BLaER1 (cell line): ENCODE results near the gene HIVEP3.
A peak's percentile ranks its signal among the peaks of the same experiment; 100 is the strongest.
"Not testable (repeated sequence)": the region's sequence is repeated elsewhere in the genome, so short reads cannot be mapped to it uniquely, and the experiment has no call there.

Source experiments
- H3K27ac ChIP-seq: shearing (Covaris generic); formaldehyde crosslinking; 2 replicates; pipeline ENCODE4 v1.8.1; 2022
- H3K27me3 ChIP-seq: shearing (Covaris generic); formaldehyde crosslinking; 2 replicates; pipeline ENCODE4 v1.8.1; 2022
- H3K36me3 ChIP-seq: shearing (Covaris generic); formaldehyde crosslinking; 2 replicates; pipeline ENCODE4 v1.8.1; 2022
- H3K4me1 ChIP-seq: shearing (Covaris generic); formaldehyde crosslinking; 2 replicates; pipeline ENCODE4 v1.8.1; 2022
- H3K4me2 ChIP-seq: shearing (Covaris generic); formaldehyde crosslinking; 2 replicates; pipeline ENCODE4 v1.8.1; 2022
- H3K4me3 ChIP-seq: shearing (Covaris generic); formaldehyde crosslinking; 2 replicates; pipeline ENCODE4 v1.8.1; 2022
- H3K9ac ChIP-seq: shearing (Covaris generic); formaldehyde crosslinking; 2 replicates; pipeline ENCODE4 v1.8.1; 2022
- H3K9me3 ChIP-seq: shearing (Covaris generic); formaldehyde crosslinking; 2 replicates; pipeline ENCODE4 v1.8.1; 2022
- H4K20me1 ChIP-seq: shearing (Covaris generic); formaldehyde crosslinking; 2 replicates; pipeline ENCODE4 v1.8.1; 2022
- Cebpa-rat ChIP-seq: shearing (Covaris generic); IDR thresholded peaks from 2 replicates; pipeline ENCODE4 v1.8.1; 2022

Gene HIVEP3

DNA sequence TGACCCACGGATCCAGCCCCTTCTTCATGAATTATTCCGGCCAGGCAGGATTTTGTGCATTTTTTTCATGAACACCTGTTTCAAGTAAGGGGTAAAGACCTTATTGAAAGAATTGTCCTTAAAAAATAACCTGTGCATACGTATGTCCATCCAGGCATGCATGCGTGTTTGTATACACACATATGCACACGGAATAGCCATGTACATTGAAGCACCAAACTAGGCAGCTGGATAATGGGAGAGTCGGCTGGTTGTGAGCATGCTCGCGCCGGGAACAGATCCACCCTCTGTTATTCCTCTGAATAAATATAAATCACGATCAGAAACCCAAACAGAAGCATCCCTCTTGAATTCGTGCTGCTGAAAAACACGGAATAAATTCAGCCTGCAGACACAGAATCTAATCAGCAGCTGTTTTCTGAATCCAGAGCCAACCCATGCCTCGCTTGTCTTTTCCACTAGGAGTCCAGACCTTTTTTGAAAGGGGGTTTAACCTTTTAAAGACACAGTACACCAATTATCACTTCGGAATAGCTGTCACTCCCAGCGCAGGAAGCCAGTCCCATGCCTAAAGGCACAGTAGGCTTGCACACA, at the start of gene HIVEP3:
HIVEP3 (minus strand) TSS at position 473 of the 594 bp plus-strand sequence.
- Histone ChIP-seq H3K9me3 (peaks cover 22% of the 10 kb centered on the region), H4K20me1 (no peaks in the 10 kb centered on the region), H3K4me3 (no peak within 1 kb of the TSS), H3K4me1 (no peaks in the 10 kb centered on the region; the same call in 1 of the 2 replicates), H3K9ac (no peak within 1 kb of the TSS), H3K4me2 (no peak within 1 kb of the TSS), H3K36me3 (no peaks in the 10 kb centered on the region), H3K27me3 (no peaks in the 10 kb centered on the region), H3K27ac (no peak within 1 kb of the TSS)
- no peak for TF ChIP-seq Cebpa-rat

GRCh38 chr1:41964400-41964799, 45.7 kb upstream of the HIVEP3 start:
- no peak overlapping the region for H3K4me2 ChIP-seq
- H3K27ac ChIP-seq: no peak overlapping the region

DNA sequence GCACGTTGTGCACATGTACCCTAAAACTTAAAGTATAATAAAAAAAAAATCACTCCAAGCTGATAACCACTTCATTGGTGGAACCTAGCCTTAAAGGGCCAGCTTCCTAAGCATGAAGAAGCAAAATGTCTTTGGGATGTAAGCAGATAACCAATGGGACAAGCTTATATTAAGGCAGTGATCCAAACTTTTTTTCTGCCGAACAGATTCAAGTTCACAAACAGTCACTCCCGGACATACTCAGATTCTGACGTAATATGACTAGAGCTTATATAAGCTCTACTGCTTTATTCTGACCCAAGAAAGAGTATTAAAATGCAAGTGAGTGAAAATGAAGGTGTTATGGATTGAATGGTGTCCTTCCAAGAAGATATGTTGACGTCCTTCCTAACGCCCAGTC, 44.9 kb upstream of the HIVEP3 start:
- no peak for TF ChIP-seq Cebpa-rat
- Histone ChIP-seq H3K27me3 (no peaks in the 10 kb centered on the region), H3K27ac (no peak overlapping the region), H4K20me1 (no peaks in the 10 kb centered on the region), H3K9ac (no peak overlapping the region), H3K36me3 (no peaks in the 10 kb centered on the region), H3K4me3 (no peak overlapping the region), H3K4me1 (no peaks in the 10 kb centered on the region), H3K9me3 (no peaks in the 10 kb centered on the region), H3K4me2 (no peak overlapping the region)

More at GRCh38 chr1:41964400-41964799, 45.7 kb upstream of the HIVEP3 start:
- H4K20me1 ChIP-seq: no peaks in the 10 kb centered on the region
- no peak overlapping the region for H3K4me3 ChIP-seq
- H3K4me1 ChIP-seq: no peaks in the 10 kb centered on the region
- H3K9me3 ChIP-seq: no peaks in the 10 kb centered on the region
- no peaks in the 10 kb centered on the region for H3K36me3 ChIP-seq
- H3K9ac ChIP-seq: no peak overlapping the region
- no peak for TF ChIP-seq Cebpa-rat
- H3K27me3 ChIP-seq: no peaks in the 10 kb centered on the region

DNA sequence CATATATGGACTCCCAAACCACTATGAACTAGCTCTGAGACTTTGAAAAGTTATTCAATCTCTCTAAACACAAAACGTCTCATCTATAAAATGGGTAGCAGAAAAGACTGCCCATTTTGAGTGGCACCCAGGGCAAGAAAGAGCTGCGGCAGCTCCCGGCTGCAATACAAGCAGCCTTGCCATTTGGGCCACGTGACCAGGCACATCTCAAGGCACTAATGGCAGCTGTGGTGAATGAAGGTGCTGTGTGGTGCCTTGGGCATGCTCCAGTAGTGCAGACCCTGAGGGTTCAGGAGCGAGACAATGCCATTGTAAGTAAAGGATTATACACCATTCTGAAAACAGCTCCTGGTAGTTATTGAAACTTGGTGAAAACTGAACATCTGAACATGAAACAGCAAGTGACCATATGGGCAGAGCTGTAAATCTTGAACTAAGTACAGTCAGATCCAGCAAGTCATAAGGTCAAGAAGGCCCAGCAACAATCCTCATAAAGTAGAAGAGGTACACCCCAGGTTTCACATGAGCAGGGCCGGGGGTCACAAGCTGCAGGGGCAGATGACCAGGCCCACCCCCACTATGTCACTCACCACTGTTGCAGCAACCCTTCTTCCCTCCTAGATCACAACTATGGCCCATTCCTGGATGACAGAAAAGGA, 39.4 kb upstream of the HIVEP3 start:
- Histone ChIP-seq H3K4me1 (peaks cover 13% of the 10 kb centered on the region), H3K4me3 (no peak overlapping the region), H4K20me1 (no peaks in the 10 kb centered on the region), H3K9ac (no peak overlapping the region), H3K4me2 (no peak overlapping the region), H3K9me3 (no peaks in the 10 kb centered on the region), H3K27me3 (no peaks in the 10 kb centered on the region), H3K36me3 (no peaks in the 10 kb centered on the region), H3K27ac (no peak overlapping the region)
- no peak for TF ChIP-seq Cebpa-rat

DNA sequence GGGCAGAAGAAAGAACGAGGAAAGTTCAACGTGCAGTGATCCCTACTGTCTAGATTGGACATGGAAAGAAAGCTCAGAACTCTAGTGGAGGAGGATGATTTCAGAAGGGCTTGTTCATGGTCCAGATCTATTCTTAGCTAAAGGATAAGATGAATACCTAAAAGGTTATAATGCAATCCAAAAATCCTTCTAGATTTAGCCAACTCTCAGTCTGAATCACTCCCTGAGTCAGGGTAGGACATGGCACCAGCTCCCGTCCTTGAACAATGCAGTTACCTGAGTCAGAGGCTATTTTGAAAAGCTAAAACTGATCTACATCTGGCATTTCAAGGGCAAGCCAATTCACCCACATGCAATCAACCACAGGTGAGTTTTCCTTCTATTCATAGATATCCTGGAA, 38.8 kb upstream of the HIVEP3 start:
- H3K4me3 ChIP-seq: no peak overlapping the region
- H3K4me2 ChIP-seq: no peak overlapping the region
- H4K20me1 ChIP-seq: no peaks in the 10 kb centered on the region
- TF ChIP-seq Cebpa-rat: no peak
- H3K27me3 ChIP-seq: no peaks in the 10 kb centered on the region
- peaks cover 13% of the 10 kb centered on the region for H3K4me1 ChIP-seq
- no peak overlapping the region for H3K27ac ChIP-seq
- H3K9ac ChIP-seq: no peak overlapping the region
- no peaks in the 10 kb centered on the region for H3K9me3 ChIP-seq
- no peaks in the 10 kb centered on the region for H3K36me3 ChIP-seq

- TF ChIP-seq Cebpa-rat: no peak
- no peaks in the 10 kb centered on the region for H3K36me3 ChIP-seq
- H3K9me3 ChIP-seq: peaks cover 10% of the 10 kb centered on the region; the same call in 1 of the 2 replicates
- no peak overlapping the region for H3K9ac ChIP-seq
- H3K4me3 ChIP-seq: no peak overlapping the region
- H3K4me2 ChIP-seq: peak overlapping the region; percentile 22
- H3K4me1 ChIP-seq: peaks cover 13% of the 10 kb centered on the region
- no peaks in the 10 kb centered on the region for H4K20me1 ChIP-seq
- H3K27ac ChIP-seq: no peak overlapping the region
- no peaks in the 10 kb centered on the region for H3K27me3 ChIP-seq
Observed at GRCh38 chr1:41955461-41956159, 36.9 kb upstream of the HIVEP3 start.

GRCh38 chr1:41954533-41954944, 35.8 kb upstream of the HIVEP3 start:
- no peak overlapping the region for H3K4me2 ChIP-seq
- H3K36me3 ChIP-seq: no peaks in the 10 kb centered on the region
- H3K27me3 ChIP-seq: no peaks in the 10 kb centered on the region
- no peak overlapping the region for H3K9ac ChIP-seq
- H3K4me3 ChIP-seq: no peak overlapping the region
- H3K4me1 ChIP-seq: peaks cover 13% of the 10 kb centered on the region
- H3K9me3 ChIP-seq: peaks cover 21% of the 10 kb centered on the region
- H4K20me1 ChIP-seq: no peaks in the 10 kb centered on the region
- no peak overlapping the region for H3K27ac ChIP-seq
- TF ChIP-seq Cebpa-rat: no peak

DNA sequence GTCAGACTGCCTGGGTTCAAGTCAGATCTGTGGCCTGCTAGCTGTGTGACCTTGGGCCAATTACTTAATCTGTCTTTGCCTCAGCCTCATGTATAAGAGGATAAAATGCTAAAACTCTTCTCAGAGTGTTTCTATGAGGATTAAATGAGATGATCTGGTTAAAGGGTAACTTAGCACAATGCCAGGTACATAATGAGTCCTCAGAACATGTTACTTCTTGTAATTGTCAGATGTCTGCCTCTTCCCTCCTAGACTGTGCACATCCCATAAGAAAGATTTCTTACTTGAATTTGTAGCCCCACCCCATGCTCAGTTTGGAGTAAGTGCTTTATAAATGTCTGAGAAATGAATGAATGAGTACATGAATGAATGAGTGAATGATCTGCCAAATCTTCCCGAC, 34.6 kb upstream of the HIVEP3 start:
- TF ChIP-seq Cebpa-rat: no peak
- no peaks in the 10 kb centered on the region for H4K20me1 ChIP-seq
- H3K4me3 ChIP-seq: no peak overlapping the region
- H3K27me3 ChIP-seq: no peaks in the 10 kb centered on the region
- H3K4me2 ChIP-seq: no peak overlapping the region
- peaks cover 30% of the 10 kb centered on the region for H3K9me3 ChIP-seq
- no peak overlapping the region for H3K9ac ChIP-seq
- H3K27ac ChIP-seq: no peak overlapping the region
- H3K36me3 ChIP-seq: no peaks in the 10 kb centered on the region
- H3K4me1 ChIP-seq: peaks cover 13% of the 10 kb centered on the region

- no peak overlapping the region for H3K4me2 ChIP-seq
- peaks cover 13% of the 10 kb centered on the region for H3K4me1 ChIP-seq
- TF ChIP-seq Cebpa-rat: no peak
Observed at GRCh38 chr1:41952208-41952607, 33.5 kb upstream of the HIVEP3 start.

DNA sequence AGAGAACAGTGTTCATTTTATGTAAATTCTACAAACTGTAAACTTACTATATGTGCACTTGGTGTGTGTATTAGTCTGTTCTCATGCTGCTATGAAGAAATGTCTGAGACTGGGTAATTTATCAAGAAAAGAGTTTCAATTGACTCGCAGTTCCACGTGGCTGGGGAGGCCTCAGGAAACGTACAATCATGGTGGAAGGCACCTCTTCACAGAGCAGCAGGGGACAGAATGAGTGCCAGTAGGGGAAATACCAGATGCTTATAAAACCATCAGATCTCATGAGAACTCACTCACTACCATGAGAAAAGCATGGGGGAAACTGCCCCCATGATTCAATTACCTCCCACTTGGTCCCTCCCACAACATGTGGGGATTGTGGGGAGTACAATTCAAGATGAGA, 32.8 kb upstream of the HIVEP3 start:
- H3K27me3 ChIP-seq, H4K20me1 ChIP-seq, H3K4me2 ChIP-seq, H3K27ac ChIP-seq, H3K36me3 ChIP-seq, H3K4me3 ChIP-seq, H3K9ac ChIP-seq: not testable (repeated sequence)
- peaks cover 13% of the 10 kb centered on the region for H3K4me1 ChIP-seq
- peaks cover 30% of the 10 kb centered on the region for H3K9me3 ChIP-seq

More at GRCh38 chr1:41952208-41952607, 33.5 kb upstream of the HIVEP3 start:
- Histone ChIP-seq H3K9ac (no peak overlapping the region), H3K36me3 (no peaks in the 10 kb centered on the region), H4K20me1 (no peaks in the 10 kb centered on the region), H3K27me3 (no peaks in the 10 kb centered on the region), H3K9me3 (peaks cover 30% of the 10 kb centered on the region), H3K27ac (no peak overlapping the region), H3K4me3 (no peak overlapping the region)
